ENCODE data around the gene GRB14. TPM values are rescaled to one million over a fixed set of nuclear protein-coding genes. Genes with fewer than 3 reads are reported as not detected.

Gene GRB14
- total RNA-seq, 4 donors from 2014 or later = 2.1 to 14.9 (median 3.4) TPM

DNA sequence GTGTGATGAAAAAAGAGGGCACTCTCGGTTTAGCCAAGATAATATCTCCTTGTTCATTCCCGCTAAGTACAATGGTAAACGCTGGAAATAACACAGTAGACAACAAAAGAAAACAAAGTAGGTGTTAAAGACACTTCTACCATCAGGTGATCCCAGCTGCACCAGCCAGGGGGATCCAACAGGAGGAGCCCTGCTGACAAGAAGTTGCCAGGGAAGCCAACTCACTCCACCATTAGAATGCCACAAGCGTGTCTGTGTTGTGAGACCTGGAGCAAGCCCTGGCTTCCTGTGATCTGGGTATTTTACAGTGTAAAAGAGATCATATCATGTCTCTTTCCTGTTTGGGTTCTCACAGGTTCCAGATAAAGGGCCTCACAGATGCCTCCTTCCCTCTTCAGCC is 117.0 kb downstream of the GRB14 start:
- Histone ChIP-seq H3K27ac (no peak overlapping the region), H3K4me3 (no peak overlapping the region), H3K27me3 (no peaks in the 10 kb centered on the region), H3K4me1 (no peaks in the 10 kb centered on the region), H3K9me3 (no peaks in the 10 kb centered on the region), H3K36me3 (no peaks in the 10 kb centered on the region)
- TF ChIP-seq CTCF (IDR thresholded peaks at IDR 0.05 in 4 of 5, conservative IDR thresholded peaks at IDR 0.05 in 1 of 5) (no peak), POLR2A (IDR thresholded peaks at IDR 0.05) (no peak)
- ATAC-seq (no peak), DNase-seq (no peak)
- intact Hi-C loops (cut with DNase I; ENCODE audit: low total_unique reads) = no loop called here
- in situ Hi-C loops (cut with MboI; ENCODE audit: low sequenced_read_pairs in 4 of 4) = no loop called here

GRCh38 chr2:164498836-164499235 is 122.4 kb downstream of the GRB14 start:
- Histone ChIP-seq H3K36me3 (no peaks in the 10 kb centered on the region), H3K27me3 (no peaks in the 10 kb centered on the region), H3K4me3 (no peak overlapping the region), H3K27ac (no peak overlapping the region), H3K9me3 (no peaks in the 10 kb centered on the region), H3K4me1 (no peaks in the 10 kb centered on the region)
- ATAC-seq (no peak), DNase-seq (no peak)
- in situ Hi-C loops (cut with MboI; ENCODE audit: low sequenced_read_pairs in 4 of 4) (loop anchor here in 3 of 4 donors (25.0 kb wide), 3 partner anchors 1162 to 1337 kb away; no protein-coding TSS in a partner anchor), intact Hi-C loops (cut with DNase I; ENCODE audit: low total_unique reads) (no loop called here)
- TF ChIP-seq CTCF (IDR thresholded peaks at IDR 0.05 in 4 of 5, conservative IDR thresholded peaks at IDR 0.05 in 1 of 5) = no peak
- no peak for TF ChIP-seq POLR2A (IDR thresholded peaks at IDR 0.05)

GRCh38 chr2:164496881-164497280 is 124.4 kb downstream of the GRB14 start:
- no peaks in the 10 kb centered on the region for H3K9me3 ChIP-seq
- H3K4me3 ChIP-seq = no peak overlapping the region
- no peaks in the 10 kb centered on the region for H3K27me3 ChIP-seq
- ATAC-seq = no peak
- no peak for TF ChIP-seq CTCF (IDR thresholded peaks at IDR 0.05 in 4 of 5, conservative IDR thresholded peaks at IDR 0.05 in 1 of 5)
- no peak for TF ChIP-seq POLR2A (IDR thresholded peaks at IDR 0.05)
- no peak overlapping the region for H3K27ac ChIP-seq
- H3K4me1 ChIP-seq = no peaks in the 10 kb centered on the region
- H3K36me3 ChIP-seq = no peaks in the 10 kb centered on the region
- DNase-seq = no peak
- in situ Hi-C loops (cut with MboI; ENCODE audit: low sequenced_read_pairs in 4 of 4) = loop anchor here in 3 of 4 donors (25.0 kb wide), 3 partner anchors 1160 to 1335 kb away; no protein-coding TSS in a partner anchor
- intact Hi-C loops (cut with DNase I; ENCODE audit: low total_unique reads) = no loop called here

DNA sequence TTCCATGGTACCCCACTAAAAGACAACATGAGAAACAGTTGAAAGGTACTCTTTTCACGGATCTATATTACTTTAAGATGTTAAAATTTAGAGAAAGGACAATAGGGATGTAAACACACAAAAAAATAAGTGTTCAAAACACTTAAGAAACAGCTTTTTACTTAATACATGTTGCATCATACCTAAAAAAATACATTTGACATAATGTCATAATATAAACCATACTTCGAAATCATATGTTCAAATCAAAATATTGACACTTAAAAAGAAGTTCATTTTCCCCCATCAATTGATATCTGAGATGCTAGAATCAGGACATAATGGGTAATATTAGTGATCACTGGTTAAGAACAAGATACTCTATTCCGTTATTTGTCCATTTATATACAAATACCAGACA is 124.9 kb downstream of the GRB14 start:
- intact Hi-C loops (cut with DNase I; ENCODE audit: low total_unique reads) (no loop called here), in situ Hi-C loops (cut with MboI; ENCODE audit: low sequenced_read_pairs in 4 of 4) (loop anchor here in 3 of 4 donors (25.0 kb wide), 3 partner anchors 1159 to 1334 kb away; no protein-coding TSS in a partner anchor)
- Histone ChIP-seq H3K4me1 (no peaks in the 10 kb centered on the region), H3K27ac (no peak overlapping the region), H3K36me3 (no peaks in the 10 kb centered on the region), H3K27me3 (no peaks in the 10 kb centered on the region), H3K9me3 (no peaks in the 10 kb centered on the region), H3K4me3 (no peak overlapping the region)
- TF ChIP-seq CTCF (IDR thresholded peaks at IDR 0.05 in 4 of 5, conservative IDR thresholded peaks at IDR 0.05 in 1 of 5) = no peak
- no peak for TF ChIP-seq POLR2A (IDR thresholded peaks at IDR 0.05)
- ATAC-seq (no peak), DNase-seq (no peak)
